ENCODE data around the gene ADGRV1.
A peak's percentile ranks its signal among the peaks of the same experiment; 100 is the strongest.
"Not testable (repeated sequence)": the region's sequence is repeated elsewhere in the genome, so short reads cannot be mapped to it uniquely, and the experiment has no call there.

Gene ADGRV1

DNA sequence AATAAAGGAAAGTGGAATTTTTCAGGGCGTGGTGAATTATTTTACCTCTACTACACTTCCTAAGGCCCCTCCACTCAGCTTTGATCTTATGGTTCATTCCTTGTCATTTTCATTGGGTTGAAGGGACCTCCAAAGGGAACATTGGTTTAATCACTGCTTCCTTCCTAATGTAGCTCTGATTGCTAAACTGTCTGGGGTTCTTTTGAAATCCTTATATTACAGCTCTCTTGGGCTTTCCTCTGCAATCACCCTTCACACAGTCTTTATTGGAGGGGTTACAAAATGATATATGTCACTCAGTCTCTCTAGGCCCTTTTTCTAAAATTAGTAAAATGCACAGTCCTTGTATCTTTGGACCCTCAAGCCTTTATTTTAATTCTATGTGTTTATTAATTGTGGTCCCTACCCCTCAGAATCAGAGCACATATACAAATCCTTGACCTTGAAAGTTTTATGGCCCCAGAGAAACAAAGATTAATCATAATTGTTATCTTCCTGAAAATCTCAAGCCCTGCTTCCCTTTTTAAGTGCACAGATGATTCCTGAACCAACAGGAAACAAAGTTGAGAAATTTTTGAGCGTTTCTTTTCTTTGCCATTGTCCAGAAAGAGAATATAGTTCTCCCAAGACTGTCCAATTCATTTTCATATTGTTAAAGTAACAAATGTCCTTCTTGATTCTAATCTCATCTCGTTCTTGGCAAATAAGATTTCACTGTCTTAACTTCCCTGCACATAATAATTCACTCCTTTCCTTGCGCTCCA is 494.6 kb downstream of the ADGRV1 start:
- DNase-seq (ENCODE audit: low spot score) (no peak), FAIRE-seq (no peak)

DNA sequence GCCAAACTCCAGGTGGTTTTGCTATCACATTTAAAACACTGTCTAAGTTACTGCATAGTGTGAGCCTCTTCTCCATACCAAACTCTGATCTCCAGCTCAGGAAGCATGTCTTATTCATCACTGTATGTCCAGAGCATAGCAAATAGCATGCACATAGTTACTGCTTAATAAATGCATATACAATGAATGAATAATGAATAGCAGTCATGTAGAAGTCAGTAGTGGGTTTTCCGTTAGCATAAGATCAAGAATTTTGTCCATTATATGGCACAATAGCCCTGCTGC is 495.1 kb downstream of the ADGRV1 start:
- FAIRE-seq (no peak), DNase-seq (ENCODE audit: low spot score) (no peak)

DNA sequence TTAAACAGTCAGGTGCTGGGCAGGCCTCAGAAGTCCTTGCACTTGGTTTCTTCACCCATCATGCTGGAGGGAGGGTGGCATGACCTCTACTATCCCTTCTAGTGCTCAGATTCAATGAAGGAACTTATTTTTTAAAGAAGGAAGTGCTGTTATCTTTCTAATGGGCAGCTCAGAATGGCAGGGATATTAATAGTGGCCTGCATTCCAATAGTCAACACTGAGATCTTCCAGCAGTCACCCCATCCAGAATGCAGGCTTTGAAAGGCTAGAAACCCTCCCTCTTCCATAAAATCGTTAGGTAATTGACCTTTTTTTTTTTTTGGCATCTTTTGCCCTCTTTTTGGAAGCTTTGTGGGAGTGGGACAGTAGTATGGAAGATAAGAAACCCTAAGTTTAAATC is 499.6 kb downstream of the ADGRV1 start:
- no peak for FAIRE-seq
- no peak for DNase-seq (ENCODE audit: low spot score)

DNA sequence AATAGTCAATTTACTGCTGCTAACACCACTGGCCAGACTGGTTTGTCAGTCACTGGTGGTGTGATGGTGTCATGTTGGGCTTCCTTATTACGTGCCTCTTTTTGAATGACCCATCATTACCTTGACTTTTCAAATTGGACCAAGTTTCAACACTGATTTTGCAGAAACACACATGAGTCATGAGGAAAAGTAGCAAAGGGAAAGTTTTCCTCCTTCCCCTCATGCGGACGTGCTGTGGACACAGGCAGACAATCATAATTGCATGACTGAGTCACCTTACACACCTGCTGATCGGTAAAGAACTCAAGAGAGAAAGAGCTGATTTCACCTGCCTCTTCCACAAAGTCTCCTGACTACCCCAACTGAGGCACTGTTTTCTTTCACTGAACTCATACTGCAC is 500.0 kb downstream of the ADGRV1 start:
- FAIRE-seq (peak; percentile 67), DNase-seq (ENCODE audit: low spot score) (peak; percentile 54)

DNA sequence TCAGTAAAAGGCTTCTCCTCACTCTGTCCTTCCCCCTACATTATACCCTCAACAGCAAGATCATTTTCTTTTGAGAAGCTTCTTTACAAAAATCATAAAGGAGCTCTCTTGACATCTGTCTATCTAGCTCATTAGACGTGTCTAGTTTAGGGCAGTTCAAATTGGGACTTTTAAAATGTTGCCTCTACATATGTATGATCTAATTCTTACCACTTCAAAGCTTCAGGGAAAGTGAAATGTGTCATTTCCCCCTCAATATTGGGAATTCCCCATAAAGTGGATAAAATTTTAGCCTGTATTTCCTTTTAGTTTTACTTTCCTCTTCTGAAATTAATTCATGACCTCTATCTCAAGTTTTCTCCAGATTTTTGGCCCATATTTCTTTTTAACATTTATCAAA is 500.8 kb downstream of the ADGRV1 start:
- no peak for DNase-seq (ENCODE audit: low spot score)
- FAIRE-seq: no peak

DNA sequence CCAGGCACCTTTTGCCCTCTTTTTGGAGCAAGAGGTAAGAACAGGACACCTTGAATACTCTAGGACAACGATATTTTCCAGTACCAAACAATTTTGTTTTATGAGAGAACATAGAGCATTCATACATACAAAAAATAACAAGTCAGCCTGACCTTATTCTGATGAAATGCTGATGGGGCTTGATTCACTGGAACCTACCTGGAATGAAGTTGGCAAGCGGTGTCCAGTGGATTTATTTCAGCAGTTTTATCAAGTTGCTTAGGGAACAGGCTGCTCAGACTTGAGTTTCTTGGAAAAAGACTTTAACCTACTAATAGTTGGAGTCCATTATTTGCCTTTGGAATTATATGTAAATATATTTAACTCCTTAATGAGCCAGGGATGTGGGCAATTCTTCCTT is 502.5 kb downstream of the ADGRV1 start:
- no peak for FAIRE-seq

DNA sequence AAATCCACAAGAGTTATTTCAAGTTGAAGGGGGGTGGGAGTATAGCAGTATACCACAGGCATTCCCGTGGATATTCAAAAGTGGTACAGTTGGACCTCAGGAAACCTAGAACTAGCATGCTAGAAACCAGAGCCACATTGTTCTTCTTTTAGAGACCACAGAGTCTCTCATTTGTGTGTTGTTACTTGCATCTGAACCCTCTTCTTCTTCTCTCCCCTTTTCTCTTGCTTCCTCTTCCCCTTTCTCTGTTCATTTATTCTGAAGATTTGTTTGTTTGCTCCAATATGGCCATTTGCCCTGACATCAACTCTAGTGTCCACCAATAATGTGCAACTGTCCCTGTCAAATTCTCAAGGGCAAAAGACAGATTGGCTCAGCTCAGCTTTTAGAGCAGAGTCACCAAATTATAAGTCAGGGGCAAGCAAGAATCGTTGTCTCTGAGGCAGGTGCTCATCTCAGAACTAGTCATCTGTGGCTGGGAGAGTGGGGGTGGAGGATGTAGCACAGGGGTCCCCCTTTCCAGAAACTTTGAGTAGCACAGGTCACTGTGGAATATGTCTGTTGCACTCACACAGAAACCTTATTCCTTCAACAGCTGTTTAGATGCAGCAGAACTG is 503.5 kb downstream of the ADGRV1 start:
- FAIRE-seq: no peak
- no peak for DNase-seq (ENCODE audit: low spot score)

More for the DNA sequence above, 502.5 kb downstream of the ADGRV1 start:
- no peak for DNase-seq (ENCODE audit: low spot score)

DNA sequence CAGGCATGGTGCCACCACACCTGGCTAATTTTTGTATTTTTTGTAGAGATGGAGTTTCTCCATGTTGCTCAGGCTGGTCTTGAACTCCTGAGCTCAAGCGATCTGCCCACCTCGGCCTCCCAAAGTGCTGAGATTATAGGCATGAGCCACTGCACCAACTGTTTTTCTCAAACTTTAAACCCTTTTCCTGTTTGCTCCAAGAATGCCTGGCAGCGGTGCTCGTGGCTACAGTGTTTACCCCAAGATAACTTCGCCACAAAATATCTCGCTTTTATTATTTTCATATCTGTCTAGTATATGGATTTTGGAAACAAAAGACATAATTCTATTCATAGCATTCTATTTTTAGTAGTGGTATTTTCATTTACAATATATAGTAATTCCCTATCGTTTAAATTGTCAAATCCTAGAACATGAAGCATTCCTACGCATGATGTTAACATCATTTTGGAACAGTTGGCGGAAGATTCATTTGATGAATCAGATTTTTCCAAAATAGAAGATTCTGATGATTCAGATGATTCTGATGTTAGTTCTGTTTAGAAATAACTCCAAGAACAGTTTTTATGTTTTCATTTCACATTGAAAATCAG is 504.6 kb downstream of the ADGRV1 start:
- FAIRE-seq: not testable (repeated sequence)

DNA sequence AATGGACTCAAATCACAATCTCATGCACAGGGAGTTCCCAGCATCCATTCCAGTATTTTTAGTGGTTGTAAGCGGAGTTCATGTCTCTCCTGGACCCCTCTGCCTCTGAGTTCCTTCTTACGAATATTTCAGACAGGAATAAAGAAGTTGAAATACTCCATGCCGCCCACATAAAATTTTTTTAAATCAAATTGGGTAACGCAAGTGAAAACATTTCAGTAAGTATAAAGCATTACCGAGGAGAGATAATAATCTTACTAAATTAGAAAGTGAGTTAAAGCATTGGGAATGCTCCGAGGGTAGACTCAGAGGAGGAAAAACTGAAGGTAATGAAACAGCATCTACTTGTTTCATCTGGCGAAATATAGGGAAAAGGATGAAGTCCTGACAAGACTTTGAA is 506.9 kb downstream of the ADGRV1 start:
- no peak for FAIRE-seq
- no peak for DNase-seq (ENCODE audit: low spot score)

More for the DNA sequence above, 504.6 kb downstream of the ADGRV1 start:
- DNase-seq (ENCODE audit: low spot score): not testable (repeated sequence)

DNA sequence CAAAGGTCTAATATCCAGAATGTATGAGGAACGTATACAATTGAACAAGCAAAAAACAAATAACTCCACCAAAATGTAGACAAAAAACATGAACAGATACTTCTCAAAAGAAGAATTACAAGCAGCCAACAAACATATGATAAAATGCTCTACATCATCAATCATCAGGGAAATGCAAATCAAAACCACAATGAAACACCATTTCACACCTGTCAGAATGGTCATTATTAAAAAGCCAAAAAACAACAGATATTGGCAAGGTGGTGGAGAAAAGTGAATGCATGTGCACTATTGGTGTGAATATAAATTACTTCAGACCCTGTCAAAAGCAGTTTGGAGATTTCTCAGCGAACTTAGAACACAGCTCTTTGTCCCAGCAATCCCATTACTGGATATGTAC is 510.8 kb downstream of the ADGRV1 start:
- no peak for FAIRE-seq

DNA sequence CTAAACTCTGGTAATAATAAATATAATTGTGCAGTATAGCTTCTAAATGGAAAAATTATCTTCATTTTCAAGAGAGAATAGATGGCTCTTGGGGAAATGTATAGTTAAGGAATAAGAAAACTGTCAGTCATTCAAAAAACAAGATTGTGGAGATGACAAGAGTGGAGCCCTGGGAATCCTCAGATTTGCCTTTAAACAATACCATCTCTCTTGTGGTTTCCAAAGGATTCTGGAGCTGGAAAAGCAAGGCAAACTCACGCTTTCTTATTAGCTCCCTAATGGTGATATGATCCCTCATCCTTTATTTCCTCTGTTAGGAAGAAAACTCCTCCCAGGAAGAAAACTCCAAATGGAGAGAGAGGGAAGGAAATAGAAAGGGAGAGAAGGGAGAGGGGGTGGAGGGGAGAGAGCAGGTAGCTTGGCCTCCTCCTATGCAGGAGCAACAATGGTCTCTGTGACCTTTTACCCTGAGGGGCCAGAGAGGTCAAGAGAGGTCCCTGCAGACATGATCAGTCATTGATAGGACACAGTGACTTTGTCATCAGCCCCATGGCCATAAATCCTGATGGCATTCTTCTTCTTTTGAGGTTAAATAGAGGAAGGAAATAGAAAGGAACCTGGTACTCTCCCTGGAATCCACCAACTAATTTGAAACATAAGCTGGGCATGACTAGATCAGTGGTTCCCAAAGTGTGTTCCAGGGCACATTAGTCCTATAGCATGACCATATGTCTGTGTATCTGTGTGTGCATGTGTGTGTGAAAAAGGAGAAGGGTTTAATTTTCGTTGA is 512.4 kb downstream of the ADGRV1 start:
- DNase-seq (ENCODE audit: low spot score) (no peak), FAIRE-seq (no peak)

More for the DNA sequence above, 510.8 kb downstream of the ADGRV1 start:
- no peak for DNase-seq (ENCODE audit: low spot score)

DNA sequence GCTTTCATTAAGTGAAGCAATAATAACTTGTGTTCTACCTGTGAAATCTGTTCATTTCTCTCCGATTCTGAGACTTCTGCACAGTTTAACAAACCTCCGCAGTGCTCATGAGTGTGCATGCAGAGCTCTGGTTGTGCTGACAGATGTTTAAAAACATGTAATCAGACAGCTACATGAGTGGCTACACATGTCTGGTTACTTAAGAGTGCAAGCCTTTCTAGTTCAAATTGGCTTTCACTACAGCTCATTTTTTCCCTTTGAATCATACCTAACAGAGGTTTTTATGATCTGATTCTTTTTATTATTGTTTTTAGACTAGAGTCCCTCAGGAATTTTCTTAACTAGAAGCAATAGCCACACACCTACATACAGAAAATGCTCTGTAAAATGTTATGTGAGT is 514.3 kb downstream of the ADGRV1 start:
- DNase-seq (ENCODE audit: low spot score) (peak; percentile 4), FAIRE-seq (no peak)

DNA sequence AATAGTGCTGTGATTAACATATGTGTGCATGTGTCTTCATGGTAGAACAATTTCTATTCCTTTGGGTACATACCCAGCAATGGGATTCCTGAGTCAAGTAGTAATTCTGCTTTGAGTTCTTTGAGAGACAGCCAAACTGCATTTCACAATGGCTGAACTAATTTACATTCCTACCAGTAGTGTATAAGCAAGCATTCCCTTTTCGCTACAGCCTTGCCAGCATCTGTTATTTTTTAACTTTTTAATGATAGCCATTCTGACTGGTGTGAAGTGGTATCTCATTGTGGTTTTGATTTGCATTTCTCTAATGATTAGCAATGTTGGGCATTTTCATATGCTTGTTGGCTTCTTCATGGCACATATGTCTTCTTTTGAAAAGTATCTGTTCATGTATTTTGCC is 516.0 kb downstream of the ADGRV1 start:
- DNase-seq (ENCODE audit: low spot score): peak; percentile 85
- peak; percentile 93 for FAIRE-seq

DNA sequence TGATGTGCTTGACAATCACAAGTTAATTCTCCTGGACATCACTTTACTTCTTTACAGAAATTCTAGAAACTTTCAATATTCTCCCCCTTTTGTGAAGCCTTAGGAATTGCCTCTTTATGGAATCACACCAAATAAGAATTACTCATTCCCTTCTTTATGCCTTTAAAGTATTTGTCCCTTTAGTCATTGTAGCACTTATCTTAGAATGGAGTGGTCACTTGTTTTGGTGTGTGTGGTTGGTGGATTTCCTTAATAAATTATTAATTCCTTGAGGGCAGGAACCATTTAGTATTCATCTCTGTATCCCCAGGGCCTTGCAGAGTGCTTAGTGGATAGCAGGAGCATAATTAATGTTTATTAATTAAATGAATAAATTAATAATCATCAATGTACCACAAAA is 517.5 kb downstream of the ADGRV1 start:
- peak; percentile 90 for FAIRE-seq

DNA sequence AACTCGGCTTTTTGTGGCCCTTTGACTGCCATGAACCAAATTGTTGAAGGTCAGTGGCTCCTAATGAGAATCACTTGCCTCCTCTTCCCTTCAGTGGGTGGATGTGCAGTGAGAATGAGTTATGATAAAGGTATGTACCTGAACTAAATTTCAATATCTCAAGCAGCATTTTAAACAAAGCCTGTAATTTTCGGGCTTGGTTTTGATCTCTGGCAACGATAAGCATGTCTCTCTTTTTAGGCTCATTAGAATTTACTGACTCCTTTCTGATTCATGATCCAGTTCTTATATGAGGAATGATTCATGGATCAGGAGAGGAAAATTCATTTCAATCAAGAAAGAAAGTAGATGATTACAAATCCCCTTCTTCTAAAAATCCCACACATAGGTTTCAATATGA is 519.0 kb downstream of the ADGRV1 start:
- FAIRE-seq (peak; percentile 52), DNase-seq (ENCODE audit: low spot score) (peak; percentile 28)

More for the DNA sequence above, 517.5 kb downstream of the ADGRV1 start:
- DNase-seq (ENCODE audit: low spot score): peak; percentile 66

DNA sequence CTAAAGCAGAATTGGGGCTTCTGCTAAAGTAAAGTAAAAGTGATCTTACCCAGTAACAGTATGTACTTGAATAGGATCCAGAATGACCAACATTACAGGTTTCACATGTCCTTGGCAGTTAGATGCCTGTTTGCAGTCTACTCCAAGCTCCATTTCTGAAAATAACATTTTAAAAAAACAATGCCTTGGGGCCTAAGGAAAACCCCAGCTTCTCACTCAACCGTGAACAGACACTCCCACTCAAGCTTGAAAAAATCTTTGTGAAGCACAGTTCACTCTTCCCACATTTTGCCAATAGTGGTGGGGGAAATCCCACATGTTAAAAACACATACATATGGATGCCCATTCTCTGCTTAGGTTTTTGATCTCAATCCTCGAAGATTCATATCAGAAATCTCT is 520.4 kb downstream of the ADGRV1 start:
- FAIRE-seq: peak; percentile 55
- peak; percentile 35 for DNase-seq (ENCODE audit: low spot score)

DNA sequence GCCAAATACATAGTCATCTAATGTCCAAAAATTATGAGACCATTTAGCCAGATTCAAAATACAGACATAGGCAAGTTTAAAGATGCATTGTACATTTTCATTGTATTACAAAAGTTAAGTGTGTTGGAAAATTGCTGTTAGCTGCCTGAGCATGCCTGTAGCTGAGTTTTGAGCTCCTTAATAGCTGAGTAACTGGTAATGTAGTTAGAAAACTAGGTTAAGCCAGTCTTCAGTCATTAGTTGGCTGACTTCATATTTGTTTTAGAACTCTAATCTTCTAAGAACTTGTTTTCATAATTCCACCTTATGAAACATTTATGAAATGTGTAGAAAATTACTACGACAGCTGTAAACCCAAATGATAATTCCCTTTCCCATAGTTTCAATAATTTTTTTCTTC is 531.2 kb downstream of the ADGRV1 start:
- FAIRE-seq: no peak
- no peak for DNase-seq (ENCODE audit: low spot score)

DNA sequence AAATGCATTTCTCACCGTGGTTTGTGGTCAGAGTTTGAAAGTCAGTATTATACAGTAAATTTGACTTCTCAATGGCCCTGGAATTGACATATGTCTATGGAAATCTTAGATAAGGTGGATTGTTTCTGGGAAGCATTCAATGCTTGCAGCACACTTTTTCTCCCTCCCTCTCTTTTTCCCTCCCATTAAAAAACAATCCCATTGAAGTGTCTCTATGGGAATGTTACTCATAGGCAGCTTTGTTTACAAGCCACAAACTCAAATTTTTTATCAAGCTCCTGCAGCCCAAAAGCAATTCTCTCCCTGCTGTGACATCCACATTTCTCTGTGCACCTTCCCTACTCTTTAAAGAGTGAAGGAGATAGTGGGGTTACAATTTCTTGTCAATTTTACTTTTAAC is 532.4 kb downstream of the ADGRV1 start:
- DNase-seq (ENCODE audit: low spot score) (no peak), FAIRE-seq (no peak)

DNA sequence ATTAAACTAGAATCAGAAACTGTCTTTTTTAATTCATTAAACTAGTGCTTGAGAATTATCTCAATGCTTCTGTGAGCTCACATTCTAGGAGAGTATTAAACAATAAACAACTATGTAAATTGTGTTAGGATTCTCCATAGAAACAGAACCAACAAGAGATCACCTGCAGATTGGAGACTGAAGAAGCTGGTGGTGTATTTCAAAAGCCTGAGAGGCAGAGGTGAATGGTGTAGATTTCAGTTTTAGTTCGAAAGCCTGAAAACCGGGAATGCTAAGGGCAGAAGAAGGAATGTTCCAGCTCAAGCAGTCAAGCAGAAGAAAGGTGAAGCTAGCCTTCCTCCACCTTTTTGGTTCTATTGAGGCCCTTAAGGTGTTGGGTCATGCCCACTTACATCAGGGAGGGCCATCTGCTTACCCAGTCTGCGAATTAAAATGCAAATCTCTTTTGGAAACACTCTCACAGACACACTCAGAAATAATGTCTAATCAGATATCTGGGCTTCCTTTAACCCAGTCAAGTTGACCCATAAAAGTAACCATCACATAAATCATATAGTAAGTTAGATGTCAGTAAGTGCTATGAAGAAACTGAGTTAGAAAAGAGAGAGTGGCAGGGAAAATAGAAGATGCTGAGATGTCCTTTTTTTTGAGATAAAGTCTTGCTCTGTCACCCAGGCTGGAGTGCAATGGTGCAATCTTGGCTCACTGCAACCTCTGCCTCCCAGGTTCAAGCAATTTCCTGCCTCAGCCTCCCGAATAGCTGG is 533.1 kb downstream of the ADGRV1 start:
- FAIRE-seq: no peak
- DNase-seq (ENCODE audit: low spot score): no peak

DNA sequence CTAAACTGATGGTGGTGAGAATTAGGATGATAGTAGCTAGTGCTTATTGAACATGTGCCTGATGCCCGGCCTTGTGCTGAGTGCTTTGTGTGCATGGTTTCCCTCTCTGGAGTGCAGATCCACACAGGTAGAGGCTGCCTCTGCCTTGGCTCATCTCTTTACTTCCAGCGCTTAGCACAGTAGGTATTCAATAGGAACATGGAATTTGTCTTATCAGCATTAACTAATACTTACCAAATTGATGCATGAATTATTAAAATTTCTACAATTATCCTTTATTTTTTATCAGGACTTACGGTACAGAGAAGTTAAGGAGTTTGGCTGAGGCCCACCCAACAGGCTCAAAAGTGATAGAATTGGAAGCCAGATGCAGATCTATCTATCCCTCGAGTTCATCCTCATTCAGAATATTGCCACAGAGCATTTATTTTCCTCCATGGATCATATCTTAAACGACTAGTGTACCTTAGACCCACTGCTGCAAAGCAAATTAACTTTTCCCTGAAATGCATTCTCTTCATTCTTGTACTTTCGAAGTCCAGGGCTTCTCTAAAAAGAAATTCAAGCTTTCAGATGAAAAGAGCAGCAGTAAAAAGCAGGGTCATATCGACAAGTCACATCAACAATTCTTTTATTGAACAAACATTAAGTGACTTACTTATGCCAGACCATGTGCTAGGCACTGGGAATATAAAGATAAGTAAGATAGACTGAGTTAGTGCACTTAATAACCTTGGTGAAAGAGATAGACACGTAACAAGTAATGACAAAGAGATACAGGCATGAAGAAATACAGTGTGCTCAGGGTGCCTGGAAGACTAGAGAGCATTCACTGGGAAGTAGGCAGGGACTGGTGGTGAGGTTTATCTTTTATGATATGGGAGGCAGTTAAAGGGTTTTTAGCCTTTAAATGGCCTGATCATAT is 534.5 kb downstream of the ADGRV1 start:
- DNase-seq (ENCODE audit: low spot score) (no peak), FAIRE-seq (no peak)

Measured in RCC 7860 (cell line).